Activated naive CD4-positive, alpha-beta T cell treated with anti-CD3 and anti-CD28 coated beads for 36 hours (primary cell): ENCODE measurements around the gene TBL1XR1. TPM values are rescaled to one million over a fixed set of nuclear protein-coding genes. Genes with fewer than 3 reads are reported as not detected.
"Not testable (repeated sequence)": the region's sequence is repeated elsewhere in the genome, so short reads cannot be mapped to it uniquely, and the experiment has no call there.

Experiments
- CTCF ChIA-PET: fragments of 350-600 bp; sonication (Branson Sonifier 250); formaldehyde crosslinking; loops from one replicate; lab custom pipeline; 2021; ENCODE audit warnings: antibody characterized with exemption; lab: Charles Lee
- DNase-seq: peaks from one replicate; pipeline ENCODE4 v3.0.0-alpha.2; 2020
- H3K27ac Mint-ChIP-seq: one replicate; pipeline ENCODE4 v1.8.0; 2021; ENCODE audit warnings: mild to moderate bottlenecking, mixed read lengths
- H3K27me3 Mint-ChIP-seq: one replicate; pipeline ENCODE4 v1.8.0; 2021; ENCODE audit warnings: low read depth, mixed read lengths
- H3K36me3 Mint-ChIP-seq: one replicate; pipeline ENCODE4 v1.8.0; 2021; ENCODE audit warnings: low read depth, mixed read lengths
- H3K4me1 Mint-ChIP-seq: one replicate; pipeline ENCODE4 v1.8.0; 2021; ENCODE audit warnings: low read depth, mixed read lengths
- H3K4me3 Mint-ChIP-seq: one replicate; pipeline ENCODE4 v1.8.0; 2021; ENCODE audit warnings: mild to moderate bottlenecking, moderate library complexity, mixed read lengths
- H3K9me3 Mint-ChIP-seq: one replicate; pipeline ENCODE4 v1.8.0; 2021; ENCODE audit warnings: mixed read lengths
- intact Hi-C: fragments of 100-400 bp; cut with micrococcal nuclease; formaldehyde crosslinking; loops from one replicate; pipeline ENCODE4 v1.15.1; 2023
- total RNA-seq, 2 experiments: library from RNA; stranded (reverse); gene quantifications; one replicate each; pipeline ENCODE4 v1.2.3, GENCODE V29; 2021

The TBL1XR1 gene
- total RNA-seq, 2 experiments from 2014 or later: 149 to 162 TPM

- H3K27ac Mint-ChIP-seq: no peak overlapping the region
- no peak for DNase-seq
- intact Hi-C loops: no loop called here
- no peaks in the 10 kb centered on the region for H3K4me1 Mint-ChIP-seq
- H3K27me3 Mint-ChIP-seq: no peaks in the 10 kb centered on the region
- H3K9me3 Mint-ChIP-seq: no peaks in the 10 kb centered on the region
- no peak overlapping the region for H3K4me3 Mint-ChIP-seq
- H3K36me3 Mint-ChIP-seq: peaks cover 4% of the 10 kb centered on the region
- CTCF ChIA-PET: no interaction called here
These were observed 183.5 kb downstream of the TBL1XR1 start for GRCh38 chr3:177013681-177014280.

- H3K9me3 Mint-ChIP-seq: peaks cover 23% of the 10 kb centered on the region
These were observed 191.4 kb downstream of the TBL1XR1 start for GRCh38 chr3:177005718-177006405.

DNA sequence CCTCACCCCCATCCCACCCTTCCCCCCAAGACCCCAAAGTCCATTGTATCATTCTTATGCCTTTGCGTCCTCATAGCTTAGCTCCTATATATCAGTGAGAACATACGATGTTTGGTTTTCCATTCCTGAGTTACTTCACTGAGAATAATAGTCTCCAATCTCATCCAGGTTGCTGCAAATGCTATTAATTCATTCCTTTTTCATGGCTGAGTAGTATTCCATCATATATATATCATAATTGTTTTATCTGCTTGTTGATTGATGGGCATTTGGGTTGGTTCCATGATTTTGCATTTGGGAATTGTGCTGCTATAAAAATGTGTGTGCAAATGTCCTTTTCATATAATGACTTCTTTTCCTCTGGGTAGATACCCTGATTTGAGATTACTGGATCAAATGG, 197.1 kb downstream of the TBL1XR1 start:
- H3K9me3 Mint-ChIP-seq: peaks cover 11% of the 10 kb centered on the region
- DNase-seq, H3K36me3 Mint-ChIP-seq, H3K4me3 Mint-ChIP-seq, CTCF ChIA-PET, H3K27ac Mint-ChIP-seq, intact Hi-C loops, H3K27me3 Mint-ChIP-seq, H3K4me1 Mint-ChIP-seq: not testable (repeated sequence)

More at GRCh38 chr3:177005718-177006405, 191.4 kb downstream of the TBL1XR1 start:
- Mint-ChIP-seq H3K4me1 (no peaks in the 10 kb centered on the region), H3K36me3 (peaks cover 7% of the 10 kb centered on the region), H3K27me3 (no peaks in the 10 kb centered on the region), H3K4me3 (no peak overlapping the region), H3K27ac (no peak overlapping the region)
- intact Hi-C loops: no loop called here
- CTCF ChIA-PET: no interaction called here
- no peak for DNase-seq

GRCh38 chr3:176995946-176996345, 201.3 kb downstream of the TBL1XR1 start:
- H3K9me3 Mint-ChIP-seq: peaks cover 13% of the 10 kb centered on the region

DNA sequence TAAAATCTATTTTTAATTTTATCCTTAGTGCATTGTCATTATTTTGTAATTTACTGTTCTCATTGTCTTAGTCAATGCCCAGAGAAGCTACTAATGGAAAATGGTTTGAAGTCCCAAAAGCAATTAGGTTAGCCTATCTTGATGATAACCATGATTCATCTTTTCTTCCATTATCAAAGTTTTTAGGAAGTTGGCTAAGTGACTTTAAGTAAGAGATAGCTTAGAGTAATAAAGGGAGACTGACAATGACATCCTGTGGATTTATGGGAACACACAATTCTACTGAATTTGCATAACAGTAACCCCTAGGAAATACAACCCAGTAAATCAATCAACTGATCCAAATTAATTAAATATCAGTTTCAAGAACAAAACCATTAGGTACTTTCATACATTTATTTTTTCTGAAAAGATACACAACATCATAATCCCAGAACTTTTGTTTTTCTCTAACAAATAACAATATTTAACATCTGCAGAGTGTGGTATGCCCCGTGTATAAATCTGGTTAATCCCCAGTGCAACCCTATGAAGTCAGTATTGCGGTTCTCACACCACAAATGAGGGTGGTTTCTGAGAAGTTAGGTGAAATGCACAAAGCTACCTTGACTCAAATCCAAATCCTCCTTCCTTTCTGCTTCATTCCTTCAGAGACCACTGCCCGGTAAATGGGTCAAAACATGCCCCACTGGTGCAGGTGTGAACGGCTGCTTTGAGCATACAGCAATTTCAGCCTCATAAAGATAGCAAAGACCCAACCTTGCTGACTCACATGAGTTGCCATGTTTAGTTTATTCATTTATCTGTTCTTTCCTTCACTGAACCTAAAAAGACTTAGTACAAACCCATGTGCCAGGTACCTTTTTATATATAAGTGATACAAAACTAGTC, 202.1 kb downstream of the TBL1XR1 start:
- H3K36me3 Mint-ChIP-seq: no peaks in the 10 kb centered on the region
- no peak overlapping the region for H3K4me3 Mint-ChIP-seq
- peaks cover 3% of the 10 kb centered on the region for H3K27me3 Mint-ChIP-seq
- H3K4me1 Mint-ChIP-seq: no peaks in the 10 kb centered on the region
- DNase-seq: no peak
- peaks cover 7% of the 10 kb centered on the region for H3K9me3 Mint-ChIP-seq
- intact Hi-C loops: no loop called here
- CTCF ChIA-PET: no interaction called here
- no peak overlapping the region for H3K27ac Mint-ChIP-seq

More at GRCh38 chr3:176995946-176996345, 201.3 kb downstream of the TBL1XR1 start:
- Mint-ChIP-seq H3K4me1 (no peaks in the 10 kb centered on the region), H3K4me3 (no peak overlapping the region), H3K36me3 (peaks cover 2% of the 10 kb centered on the region), H3K27me3 (peaks cover 3% of the 10 kb centered on the region), H3K27ac (no peak overlapping the region)
- CTCF ChIA-PET: no interaction called here
- intact Hi-C loops: no loop called here
- DNase-seq: no peak

GRCh38 chr3:176994393-176994792, 202.9 kb downstream of the TBL1XR1 start:
- no peak overlapping the region for H3K4me3 Mint-ChIP-seq
- intact Hi-C loops: no loop called here
- H3K4me1 Mint-ChIP-seq: no peaks in the 10 kb centered on the region
- CTCF ChIA-PET: no interaction called here
- DNase-seq: no peak
- H3K36me3 Mint-ChIP-seq: no peaks in the 10 kb centered on the region
- peaks cover 3% of the 10 kb centered on the region for H3K27me3 Mint-ChIP-seq
- H3K27ac Mint-ChIP-seq: no peak overlapping the region
- H3K9me3 Mint-ChIP-seq: peaks cover 7% of the 10 kb centered on the region

GRCh38 chr3:176992978-176993377, 204.3 kb downstream of the TBL1XR1 start:
- CTCF ChIA-PET: no interaction called here
- intact Hi-C loops: no loop called here
- no peak overlapping the region for H3K4me3 Mint-ChIP-seq
- peaks cover 7% of the 10 kb centered on the region for H3K9me3 Mint-ChIP-seq
- no peaks in the 10 kb centered on the region for H3K4me1 Mint-ChIP-seq
- peaks cover 3% of the 10 kb centered on the region for H3K27me3 Mint-ChIP-seq
- no peaks in the 10 kb centered on the region for H3K36me3 Mint-ChIP-seq
- DNase-seq: no peak
- no peak overlapping the region for H3K27ac Mint-ChIP-seq

DNA sequence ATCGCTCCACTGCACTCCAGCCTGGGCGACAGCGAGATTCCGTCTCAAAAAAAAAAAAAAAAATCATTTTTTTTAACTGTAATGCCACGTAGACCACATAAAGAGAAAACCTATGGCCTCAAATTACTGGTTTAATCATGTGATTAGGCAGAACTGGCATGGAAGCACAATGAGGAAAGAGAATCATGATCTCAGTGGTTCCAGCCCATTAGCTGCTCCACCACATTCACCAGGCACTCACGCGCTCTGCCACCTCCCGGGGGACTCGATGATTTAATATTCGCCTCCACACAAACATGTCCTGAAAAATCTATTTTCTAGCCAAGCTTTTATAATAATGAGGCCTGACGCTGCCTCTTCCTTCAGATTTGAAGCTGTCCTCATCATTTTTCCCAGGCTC, 204.7 kb downstream of the TBL1XR1 start:
- Mint-ChIP-seq H3K4me3 (no peak overlapping the region), H3K27ac (no peak overlapping the region)
- intact Hi-C loops: no loop called here

GRCh38 chr3:176988795-176989194, 208.5 kb downstream of the TBL1XR1 start:
- no peaks in the 10 kb centered on the region for H3K27me3 Mint-ChIP-seq
- H3K4me3 Mint-ChIP-seq: no peak overlapping the region
- no peak for DNase-seq
- no peaks in the 10 kb centered on the region for H3K36me3 Mint-ChIP-seq
- intact Hi-C loops: no loop called here
- no peaks in the 10 kb centered on the region for H3K4me1 Mint-ChIP-seq
- H3K9me3 Mint-ChIP-seq: peaks cover 7% of the 10 kb centered on the region
- no peak overlapping the region for H3K27ac Mint-ChIP-seq
- CTCF ChIA-PET: no interaction called here

More for the DNA sequence above, 204.7 kb downstream of the TBL1XR1 start:
- Mint-ChIP-seq H3K9me3 (peaks cover 7% of the 10 kb centered on the region), H3K36me3 (no peaks in the 10 kb centered on the region), H3K27me3 (peaks cover 3% of the 10 kb centered on the region), H3K4me1 (no peaks in the 10 kb centered on the region)
- CTCF ChIA-PET: interaction anchor here (0.7 kb wide), 1 partner anchor 43 kb away, joined by 3 read pairs; no protein-coding TSS in a partner anchor
- DNase-seq: no peak

GRCh38 chr3:176987901-176988650, 209.2 kb downstream of the TBL1XR1 start:
- Mint-ChIP-seq H3K27ac (no peak overlapping the region), H3K9me3 (peaks cover 7% of the 10 kb centered on the region), H3K4me1 (no peaks in the 10 kb centered on the region), H3K36me3 (no peaks in the 10 kb centered on the region), H3K4me3 (no peak overlapping the region), H3K27me3 (no peaks in the 10 kb centered on the region)
- CTCF ChIA-PET: no interaction called here
- intact Hi-C loops: no loop called here
- DNase-seq: no peak

- CTCF ChIA-PET: no interaction called here
- H3K4me3 Mint-ChIP-seq: no peak overlapping the region
- H3K36me3 Mint-ChIP-seq: peaks cover 5% of the 10 kb centered on the region
These were observed 218.8 kb downstream of the TBL1XR1 start for GRCh38 chr3:176978441-176978840.

GRCh38 chr3:176977331-176977730, 220.0 kb downstream of the TBL1XR1 start:
- H3K27ac Mint-ChIP-seq: no peak overlapping the region
- H3K36me3 Mint-ChIP-seq: peaks cover 5% of the 10 kb centered on the region
- H3K9me3 Mint-ChIP-seq: peaks cover 5% of the 10 kb centered on the region
- CTCF ChIA-PET: no interaction called here
- H3K4me3 Mint-ChIP-seq: no peak overlapping the region
- intact Hi-C loops: no loop called here
- no peak for DNase-seq
- no peaks in the 10 kb centered on the region for H3K27me3 Mint-ChIP-seq
- H3K4me1 Mint-ChIP-seq: no peaks in the 10 kb centered on the region

More at GRCh38 chr3:176978441-176978840, 218.8 kb downstream of the TBL1XR1 start:
- Mint-ChIP-seq H3K4me1 (no peaks in the 10 kb centered on the region), H3K9me3 (peaks cover 5% of the 10 kb centered on the region), H3K27me3 (no peaks in the 10 kb centered on the region), H3K27ac (no peak overlapping the region)
- DNase-seq: no peak
- intact Hi-C loops: no loop called here
